HepG2 (cell line): ENCODE measurements around the gene CD248. TPM values are rescaled to one million over a fixed set of nuclear protein-coding genes. Genes with fewer than 3 reads are reported as not detected.

ENCODE experiments used
- FOXM1 ChIP-seq: sonication (generic); formaldehyde crosslinking; IDR thresholded peaks from 2 replicates; pipeline ENCODE4 v1.5.0; 2020; ENCODE audit warnings: missing genetic modification reagents
- GFI1 ChIP-seq: sonication (generic); formaldehyde crosslinking; IDR thresholded peaks from 2 replicates; pipeline ENCODE4 v1.5.0; 2020; ENCODE audit warnings: missing genetic modification reagents, mild to moderate bottlenecking, borderline replicate concordance
- HHEX ChIP-seq: IDR thresholded peaks from 2 replicates; pipeline ENCODE4 v1.6.1; 2016; ENCODE audit warnings: control low read depth
- NCOR1 ChIP-seq: fragments of 200-600 bp; sonication (generic); IDR thresholded peaks from 2 replicates; pipeline ENCODE4 v1.7.0; 2017; ENCODE audit warnings: antibody characterized with exemption, low read length, borderline replicate concordance
- NFATC3 ChIP-seq: sonication (generic); formaldehyde crosslinking; IDR thresholded peaks from 2 replicates; pipeline ENCODE4 v1.5.1; 2020; ENCODE audit warnings: mild to moderate bottlenecking, missing genetic modification reagents
- NKX3-1 ChIP-seq: sonication (generic); formaldehyde crosslinking; IDR thresholded peaks from 2 replicates; pipeline ENCODE4 v1.5.0; 2020; ENCODE audit warnings: missing genetic modification reagents
- PAX8 ChIP-seq: sonication (generic); formaldehyde crosslinking; IDR thresholded peaks from 2 replicates; pipeline ENCODE4 v1.8.0; 2022; ENCODE audit warnings: mild to moderate bottlenecking, missing genetic modification reagents, borderline replicate concordance
- SRSF1 ChIP-seq: fragments of 200-400 bp; formaldehyde crosslinking; optimal IDR thresholded peaks from 2 replicates; pipeline ENCODE3; 2017; ENCODE audit warnings: mild to moderate bottlenecking, low read depth, low read length, moderate library complexity
- ZKSCAN1 ChIP-seq: fragments of 150-350 bp; IDR thresholded peaks from 2 replicates; pipeline ENCODE4 v1.6.1; 2014; ENCODE audit warnings: low read length
- ZNF225 ChIP-seq: sonication (generic); formaldehyde crosslinking; IDR thresholded peaks from 2 replicates; pipeline ENCODE4 v1.4.0; 2020; ENCODE audit warnings: mild to moderate bottlenecking, missing genetic modification reagents
- ZNF296 ChIP-seq: sonication (generic); formaldehyde crosslinking; conservative IDR thresholded peaks from 2 replicates; pipeline ENCODE4 v1.5.0; 2020; ENCODE audit warnings: mild to moderate bottlenecking, missing genetic modification reagents
- ZNF652 ChIP-seq: IDR thresholded peaks from 2 replicates; pipeline ENCODE4 v1.6.1; 2016; ENCODE audit warnings: low read depth, borderline replicate concordance
- ZNF747 ChIP-seq: sonication (generic); formaldehyde crosslinking; IDR thresholded peaks from 2 replicates; pipeline ENCODE4 v1.8.1; 2023; ENCODE audit warnings: missing genetic modification reagents, mild to moderate bottlenecking, borderline replicate concordance
- polyA plus RNA-seq, 8 experiments: library from polyadenylated mRNA; depleted of rRNA in 3 of 8; stranded (reverse) in 7 of 8; unstranded in 1 of 8; fragments of >200 nt; fragmentation: Illumina TruSeq in 4 of 8; extraction: Trizol in 4 of 8; gene quantifications; 2 replicates each; pipeline versions ENCODE4 v1.2.1 to v1.2.3, GENCODE V29; 2011 to 2016; ENCODE audit warnings: low read depth in 4 of 8, missing spikeins in 1 of 8, mixed read lengths in 1 of 8; ENCODE audit not compliant: insufficient read depth in 1 of 8
- total RNA-seq, 5 experiments: library from RNA; depleted of rRNA; stranded (reverse); fragments of >200 nt; fragmentation: Illumina TruSeq; extraction: Trizol; gene quantifications; 2 replicates each; pipeline ENCODE4 v1.2.3, GENCODE V29; 2016; ENCODE audit warnings: low read depth in 1 of 5
- TF ChIP-seq, protein P1 (sequence below): sonication (generic); formaldehyde crosslinking; conservative IDR thresholded peaks from 2 replicates; pipeline ENCODE4 v1.8.0; 2022; ENCODE audit warnings: mild to moderate bottlenecking, moderate library complexity, missing genetic modification reagents
- TF ChIP-seq, protein P2 (sequence below): sonication (generic); formaldehyde crosslinking; conservative IDR thresholded peaks from 2 replicates; pipeline ENCODE4 v1.4.0; 2020; ENCODE audit warnings: missing genetic modification reagents
- TF ChIP-seq, protein P3 (sequence below), 2 experiments: sonication (generic) in 1 of 2; formaldehyde crosslinking in 1 of 2; IDR thresholded peaks; 2 replicates each; pipeline versions ENCODE4 v1.4.0 to v1.6.1; 2016 to 2020; ENCODE audit warnings: borderline replicate concordance in 1 of 2, low read depth in 1 of 2, mild to moderate bottlenecking in 1 of 2, missing genetic modification reagents in 1 of 2
- TF ChIP-seq, protein P4 (sequence below): sonication (generic); formaldehyde crosslinking; IDR thresholded peaks from 2 replicates; pipeline ENCODE4 v1.4.0; 2020; ENCODE audit warnings: missing genetic modification reagents

CD248 gene
- total and polyA plus RNA-seq, 2 of the 13 experiments (the other 11 are each of a cell fraction or from before 2014, with no cell fraction given), result 0.25 to 0.35 TPM

DNA sequence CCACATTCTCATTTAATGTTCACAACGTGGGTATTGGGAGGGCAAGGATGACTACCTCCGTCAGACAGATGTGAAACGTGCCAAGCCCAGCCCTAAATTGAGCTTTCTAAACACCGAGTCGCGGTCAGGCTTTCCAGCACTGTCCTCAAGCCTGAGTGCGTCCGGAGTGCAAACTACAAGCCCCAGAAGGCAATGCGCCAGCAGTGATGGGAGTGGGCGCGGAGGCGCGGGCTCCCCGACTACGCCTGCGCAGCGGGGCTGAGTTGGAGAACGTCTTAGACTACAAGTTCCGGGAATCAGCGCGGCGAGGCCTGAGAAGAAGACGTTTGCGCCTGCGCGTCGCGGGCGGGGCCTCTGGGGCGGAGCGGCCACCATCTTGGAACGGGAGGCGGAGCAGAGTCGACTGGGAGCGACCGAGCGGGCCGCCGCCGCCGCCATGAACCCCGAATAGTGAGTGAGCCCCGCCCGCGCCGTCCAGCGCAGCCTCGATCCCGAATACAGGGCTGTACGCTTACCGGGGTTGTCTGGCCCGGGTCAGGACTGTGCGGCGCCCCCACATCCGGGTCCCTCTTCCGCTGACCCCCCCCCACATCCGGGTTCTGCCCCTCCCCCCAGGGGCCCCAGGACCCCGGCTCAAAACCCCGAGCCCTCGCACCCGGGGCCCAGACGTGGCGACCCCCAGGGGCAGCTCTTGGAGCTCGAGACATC, 48.4 kb downstream of the CD248 start, which contains the start of gene RAB1B (continued):
- TF ChIP-seq, protein P1, sequence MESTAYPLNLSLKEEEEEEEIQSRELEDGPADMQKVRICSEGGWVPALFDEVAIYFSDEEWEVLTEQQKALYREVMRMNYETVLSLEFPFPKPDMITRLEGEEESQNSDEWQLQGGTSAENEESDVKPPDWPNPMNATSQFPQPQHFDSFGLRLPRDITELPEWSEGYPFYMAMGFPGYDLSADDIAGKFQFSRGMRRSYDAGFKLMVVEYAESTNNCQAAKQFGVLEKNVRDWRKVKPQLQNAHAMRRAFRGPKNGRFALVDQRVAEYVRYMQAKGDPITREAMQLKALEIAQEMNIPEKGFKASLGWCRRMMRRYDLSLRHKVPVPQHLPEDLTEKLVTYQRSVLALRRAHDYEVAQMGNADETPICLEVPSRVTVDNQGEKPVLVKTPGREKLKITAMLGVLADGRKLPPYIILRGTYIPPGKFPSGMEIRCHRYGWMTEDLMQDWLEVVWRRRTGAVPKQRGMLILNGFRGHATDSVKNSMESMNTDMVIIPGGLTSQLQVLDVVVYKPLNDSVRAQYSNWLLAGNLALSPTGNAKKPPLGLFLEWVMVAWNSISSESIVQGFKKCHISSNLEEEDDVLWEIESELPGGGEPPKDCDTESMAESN (CRISPR knock-in tag), result peak; percentile 60
- TF ChIP-seq NKX3-1 (CRISPR knock-in tag) (no peak), PAX8 (CRISPR knock-in tag) (no peak), ZKSCAN1 (no peak), NCOR1 (no peak), HHEX (CRISPR knock-in tag) (no peak), SRSF1 (no peak), ZNF747 (CRISPR knock-in tag) (no peak; the same call in 1 of the 2 replicates), NFATC3 (peak; percentile 50; the same call in 1 of the 2 replicates), ZNF225 (CRISPR knock-in tag) (no peak), ZNF652 (CRISPR knock-in tag) (no peak), FOXM1 (CRISPR knock-in tag) (no peak), GFI1 (CRISPR knock-in tag) (0 out of 2 replicates have a peak, but pooled peaks have one; percentile 31), ZNF296 (CRISPR knock-in tag) (no peak)
- TF ChIP-seq, protein P2, sequence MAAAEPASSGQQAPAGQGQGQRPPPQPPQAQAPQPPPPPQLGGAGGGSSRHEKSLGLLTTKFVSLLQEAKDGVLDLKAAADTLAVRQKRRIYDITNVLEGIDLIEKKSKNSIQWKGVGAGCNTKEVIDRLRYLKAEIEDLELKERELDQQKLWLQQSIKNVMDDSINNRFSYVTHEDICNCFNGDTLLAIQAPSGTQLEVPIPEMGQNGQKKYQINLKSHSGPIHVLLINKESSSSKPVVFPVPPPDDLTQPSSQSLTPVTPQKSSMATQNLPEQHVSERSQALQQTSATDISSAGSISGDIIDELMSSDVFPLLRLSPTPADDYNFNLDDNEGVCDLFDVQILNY (CRISPR knock-in tag), result no peak
- TF ChIP-seq, protein P3, sequence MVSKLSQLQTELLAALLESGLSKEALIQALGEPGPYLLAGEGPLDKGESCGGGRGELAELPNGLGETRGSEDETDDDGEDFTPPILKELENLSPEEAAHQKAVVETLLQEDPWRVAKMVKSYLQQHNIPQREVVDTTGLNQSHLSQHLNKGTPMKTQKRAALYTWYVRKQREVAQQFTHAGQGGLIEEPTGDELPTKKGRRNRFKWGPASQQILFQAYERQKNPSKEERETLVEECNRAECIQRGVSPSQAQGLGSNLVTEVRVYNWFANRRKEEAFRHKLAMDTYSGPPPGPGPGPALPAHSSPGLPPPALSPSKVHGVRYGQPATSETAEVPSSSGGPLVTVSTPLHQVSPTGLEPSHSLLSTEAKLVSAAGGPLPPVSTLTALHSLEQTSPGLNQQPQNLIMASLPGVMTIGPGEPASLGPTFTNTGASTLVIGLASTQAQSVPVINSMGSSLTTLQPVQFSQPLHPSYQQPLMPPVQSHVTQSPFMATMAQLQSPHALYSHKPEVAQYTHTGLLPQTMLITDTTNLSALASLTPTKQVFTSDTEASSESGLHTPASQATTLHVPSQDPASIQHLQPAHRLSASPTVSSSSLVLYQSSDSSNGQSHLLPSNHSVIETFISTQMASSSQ (IDR thresholded peaks at IDR 0.05; ENCODE audit: low read depth), result 0 out of 2 replicates have a peak, but pooled peaks have one; percentile 23
- TF ChIP-seq, protein P3 (CRISPR knock-in tag; IDR thresholded peaks at IDR 0.05; ENCODE audit: borderline replicate concordance), result no peak
- TF ChIP-seq, protein P4, sequence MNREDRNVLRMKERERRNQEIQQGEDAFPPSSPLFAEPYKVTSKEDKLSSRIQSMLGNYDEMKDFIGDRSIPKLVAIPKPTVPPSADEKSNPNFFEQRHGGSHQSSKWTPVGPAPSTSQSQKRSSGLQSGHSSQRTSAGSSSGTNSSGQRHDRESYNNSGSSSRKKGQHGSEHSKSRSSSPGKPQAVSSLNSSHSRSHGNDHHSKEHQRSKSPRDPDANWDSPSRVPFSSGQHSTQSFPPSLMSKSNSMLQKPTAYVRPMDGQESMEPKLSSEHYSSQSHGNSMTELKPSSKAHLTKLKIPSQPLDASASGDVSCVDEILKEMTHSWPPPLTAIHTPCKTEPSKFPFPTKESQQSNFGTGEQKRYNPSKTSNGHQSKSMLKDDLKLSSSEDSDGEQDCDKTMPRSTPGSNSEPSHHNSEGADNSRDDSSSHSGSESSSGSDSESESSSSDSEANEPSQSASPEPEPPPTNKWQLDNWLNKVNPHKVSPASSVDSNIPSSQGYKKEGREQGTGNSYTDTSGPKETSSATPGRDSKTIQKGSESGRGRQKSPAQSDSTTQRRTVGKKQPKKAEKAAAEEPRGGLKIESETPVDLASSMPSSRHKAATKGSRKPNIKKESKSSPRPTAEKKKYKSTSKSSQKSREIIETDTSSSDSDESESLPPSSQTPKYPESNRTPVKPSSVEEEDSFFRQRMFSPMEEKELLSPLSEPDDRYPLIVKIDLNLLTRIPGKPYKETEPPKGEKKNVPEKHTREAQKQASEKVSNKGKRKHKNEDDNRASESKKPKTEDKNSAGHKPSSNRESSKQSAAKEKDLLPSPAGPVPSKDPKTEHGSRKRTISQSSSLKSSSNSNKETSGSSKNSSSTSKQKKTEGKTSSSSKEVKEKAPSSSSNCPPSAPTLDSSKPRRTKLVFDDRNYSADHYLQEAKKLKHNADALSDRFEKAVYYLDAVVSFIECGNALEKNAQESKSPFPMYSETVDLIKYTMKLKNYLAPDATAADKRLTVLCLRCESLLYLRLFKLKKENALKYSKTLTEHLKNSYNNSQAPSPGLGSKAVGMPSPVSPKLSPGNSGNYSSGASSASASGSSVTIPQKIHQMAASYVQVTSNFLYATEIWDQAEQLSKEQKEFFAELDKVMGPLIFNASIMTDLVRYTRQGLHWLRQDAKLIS (CRISPR knock-in tag), result no peak
